ENCODE data around the gene TMEM132D. TPM values are rescaled to one million over a fixed set of nuclear protein-coding genes. Genes with fewer than 3 reads are reported as not detected.

TMEM132D gene
- total RNA-seq, 4 donors from 2014 or later = not detected

DNA sequence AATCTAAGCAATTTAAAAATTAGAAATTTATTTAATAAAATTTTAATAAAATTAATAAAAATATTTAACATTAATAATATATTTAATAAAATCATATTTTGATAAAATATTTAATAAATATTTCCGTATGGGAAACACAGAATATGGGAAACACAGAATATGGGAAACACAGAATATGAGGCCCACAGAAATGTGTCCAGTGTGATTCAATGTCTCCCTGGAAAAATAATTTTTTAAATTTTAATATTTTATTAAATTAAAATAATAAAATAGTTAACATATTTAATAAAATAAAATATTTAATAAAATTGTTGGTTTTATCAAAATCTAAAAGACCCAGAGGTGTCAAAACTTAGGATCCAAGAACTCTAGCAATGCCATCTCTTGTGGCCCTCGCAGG, 186.4 kb downstream of the TMEM132D start:
- ATAC-seq (ENCODE audit: low FRiP score) (no peak), DNase-seq (ENCODE audit: low spot score) (no peak)
- TF ChIP-seq, protein P1, sequence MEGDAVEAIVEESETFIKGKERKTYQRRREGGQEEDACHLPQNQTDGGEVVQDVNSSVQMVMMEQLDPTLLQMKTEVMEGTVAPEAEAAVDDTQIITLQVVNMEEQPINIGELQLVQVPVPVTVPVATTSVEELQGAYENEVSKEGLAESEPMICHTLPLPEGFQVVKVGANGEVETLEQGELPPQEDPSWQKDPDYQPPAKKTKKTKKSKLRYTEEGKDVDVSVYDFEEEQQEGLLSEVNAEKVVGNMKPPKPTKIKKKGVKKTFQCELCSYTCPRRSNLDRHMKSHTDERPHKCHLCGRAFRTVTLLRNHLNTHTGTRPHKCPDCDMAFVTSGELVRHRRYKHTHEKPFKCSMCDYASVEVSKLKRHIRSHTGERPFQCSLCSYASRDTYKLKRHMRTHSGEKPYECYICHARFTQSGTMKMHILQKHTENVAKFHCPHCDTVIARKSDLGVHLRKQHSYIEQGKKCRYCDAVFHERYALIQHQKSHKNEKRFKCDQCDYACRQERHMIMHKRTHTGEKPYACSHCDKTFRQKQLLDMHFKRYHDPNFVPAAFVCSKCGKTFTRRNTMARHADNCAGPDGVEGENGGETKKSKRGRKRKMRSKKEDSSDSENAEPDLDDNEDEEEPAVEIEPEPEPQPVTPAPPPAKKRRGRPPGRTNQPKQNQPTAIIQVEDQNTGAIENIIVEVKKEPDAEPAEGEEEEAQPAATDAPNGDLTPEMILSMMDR (IDR thresholded peaks at IDR 0.05) = no peak

- ATAC-seq (ENCODE audit: low FRiP score) (no peak), DNase-seq (ENCODE audit: low spot score) (no peak)
- TF ChIP-seq, protein P1 (IDR thresholded peaks at IDR 0.05) = no peak
These were observed 187.0 kb downstream of the TMEM132D start for GRCh38 chr12:129716825-129717224.

GRCh38 chr12:129706716-129707115, 197.1 kb downstream of the TMEM132D start:
- DNase-seq (ENCODE audit: low spot score) (no peak), ATAC-seq (ENCODE audit: low FRiP score) (no peak)
- TF ChIP-seq, protein P1 (IDR thresholded peaks at IDR 0.05) = no peak

- DNase-seq (ENCODE audit: low spot score) = no peak
- TF ChIP-seq, protein P1 (IDR thresholded peaks at IDR 0.05) = no peak
These were observed 199.5 kb downstream of the TMEM132D start for GRCh38 chr12:129704232-129704830.

GRCh38 chr12:129701631-129702101, 202.2 kb downstream of the TMEM132D start:
- ATAC-seq (ENCODE audit: low FRiP score) = no peak
- DNase-seq (ENCODE audit: low spot score) = no peak
- TF ChIP-seq, protein P1 (IDR thresholded peaks at IDR 0.05) = no peak

More at GRCh38 chr12:129704232-129704830, 199.5 kb downstream of the TMEM132D start:
- ATAC-seq (ENCODE audit: low FRiP score) = no peak

DNA sequence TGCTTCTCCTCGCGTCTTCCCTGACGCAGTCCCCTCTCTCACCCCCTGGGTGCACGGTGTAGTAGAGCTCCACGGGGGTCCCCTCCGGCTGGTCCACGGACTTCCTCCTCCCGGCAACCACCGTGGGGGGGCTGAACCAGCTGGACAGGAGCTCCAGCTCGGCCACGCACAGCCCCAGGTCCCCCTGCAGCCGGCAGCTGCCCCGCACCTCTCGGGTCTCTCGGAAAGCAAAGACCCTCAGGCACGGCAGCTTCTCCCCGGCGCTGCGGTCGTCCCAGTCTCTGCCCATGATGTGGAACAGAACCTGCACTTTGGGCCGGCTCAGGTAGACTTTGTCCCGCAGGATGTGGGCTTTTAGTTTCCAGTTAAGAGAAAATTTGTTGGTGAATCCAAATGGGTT, 203.8 kb downstream of the TMEM132D start:
- DNase-seq (ENCODE audit: low spot score) (no peak), ATAC-seq (ENCODE audit: low FRiP score) (no peak)
- TF ChIP-seq, protein P1 (IDR thresholded peaks at IDR 0.05) = no peak

GRCh38 chr12:129696926-129697325, 206.9 kb downstream of the TMEM132D start:
- ATAC-seq (ENCODE audit: low FRiP score) (no peak), DNase-seq (ENCODE audit: low spot score) (no peak)

More at GRCh38 chr12:129696926-129697325, 206.9 kb downstream of the TMEM132D start:
- TF ChIP-seq, protein P1 (IDR thresholded peaks at IDR 0.05) = no peak

Data from omental fat pad (tissue), 4 donors.